ENCODE data around the gene SGMS1. TPM values are rescaled to one million over a fixed set of nuclear protein-coding genes. Genes with fewer than 3 reads are reported as not detected.
A peak's percentile ranks its signal among the peaks of the same experiment; 100 is the strongest.

SGMS1 gene
- total RNA-seq, 1 donor from 2014 or later, result 25.0 TPM

DNA sequence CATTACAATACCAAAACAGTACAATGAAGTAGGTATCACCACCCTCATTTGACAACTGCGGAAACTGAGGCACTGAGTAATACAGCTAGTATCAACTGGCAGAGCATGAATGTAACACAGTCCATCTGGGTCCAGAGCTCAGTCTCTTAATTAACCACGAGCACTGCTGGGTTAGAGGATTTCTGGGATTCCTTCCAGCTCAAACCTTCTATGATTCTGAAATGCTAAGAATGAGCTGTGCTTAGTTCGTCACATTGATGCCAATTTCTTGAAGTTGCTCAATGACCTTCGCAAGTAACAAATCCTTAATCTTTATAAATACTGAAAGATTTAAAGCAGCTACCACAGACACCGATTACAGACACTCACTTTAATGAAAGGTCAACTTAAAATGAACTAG is 62.5 kb downstream of the SGMS1 start:
- Mint-ChIP-seq H3K36me3 (ENCODE audit: insufficient read depth) (peaks cover 2% of the 10 kb centered on the region), H3K27me3 (no peaks in the 10 kb centered on the region), H3K27ac (no peak overlapping the region), H3K4me3 (ENCODE audit: low read depth) (no peak overlapping the region), H3K4me1 (ENCODE audit: low read depth) (peaks cover 34% of the 10 kb centered on the region), H3K9me3 (ENCODE audit: low read depth) (no peaks in the 10 kb centered on the region)
- TF ChIP-seq, protein P1, sequence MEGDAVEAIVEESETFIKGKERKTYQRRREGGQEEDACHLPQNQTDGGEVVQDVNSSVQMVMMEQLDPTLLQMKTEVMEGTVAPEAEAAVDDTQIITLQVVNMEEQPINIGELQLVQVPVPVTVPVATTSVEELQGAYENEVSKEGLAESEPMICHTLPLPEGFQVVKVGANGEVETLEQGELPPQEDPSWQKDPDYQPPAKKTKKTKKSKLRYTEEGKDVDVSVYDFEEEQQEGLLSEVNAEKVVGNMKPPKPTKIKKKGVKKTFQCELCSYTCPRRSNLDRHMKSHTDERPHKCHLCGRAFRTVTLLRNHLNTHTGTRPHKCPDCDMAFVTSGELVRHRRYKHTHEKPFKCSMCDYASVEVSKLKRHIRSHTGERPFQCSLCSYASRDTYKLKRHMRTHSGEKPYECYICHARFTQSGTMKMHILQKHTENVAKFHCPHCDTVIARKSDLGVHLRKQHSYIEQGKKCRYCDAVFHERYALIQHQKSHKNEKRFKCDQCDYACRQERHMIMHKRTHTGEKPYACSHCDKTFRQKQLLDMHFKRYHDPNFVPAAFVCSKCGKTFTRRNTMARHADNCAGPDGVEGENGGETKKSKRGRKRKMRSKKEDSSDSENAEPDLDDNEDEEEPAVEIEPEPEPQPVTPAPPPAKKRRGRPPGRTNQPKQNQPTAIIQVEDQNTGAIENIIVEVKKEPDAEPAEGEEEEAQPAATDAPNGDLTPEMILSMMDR (IDR thresholded peaks at IDR 0.05; ENCODE audit: unreplicated experiment), result no peak
- no peak for DNase-seq (ENCODE audit: low spot score, unreplicated experiment)

DNA sequence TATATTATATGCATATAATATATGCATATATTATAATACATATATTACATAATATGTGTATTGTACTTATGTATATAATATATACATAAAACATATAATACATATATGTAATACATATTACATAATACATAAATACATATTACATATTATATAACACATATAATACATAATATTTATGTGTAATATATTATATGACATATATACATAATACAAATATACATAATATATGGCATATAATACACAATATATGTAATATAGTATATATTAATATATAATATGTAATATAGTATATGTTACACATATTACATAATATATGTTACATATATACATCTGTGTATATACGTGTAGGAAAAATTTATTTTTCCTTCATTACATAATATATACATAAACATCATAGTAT is 63.4 kb downstream of the SGMS1 start:
- Mint-ChIP-seq H3K27ac (no peak overlapping the region), H3K4me3 (ENCODE audit: low read depth) (no peak overlapping the region), H3K4me1 (ENCODE audit: low read depth) (peaks cover 30% of the 10 kb centered on the region), H3K27me3 (no peaks in the 10 kb centered on the region), H3K36me3 (ENCODE audit: insufficient read depth) (peaks cover 2% of the 10 kb centered on the region), H3K9me3 (ENCODE audit: low read depth) (no peaks in the 10 kb centered on the region)
- DNase-seq (ENCODE audit: low spot score, unreplicated experiment), result no peak
- TF ChIP-seq, protein P1 (IDR thresholded peaks at IDR 0.05; ENCODE audit: unreplicated experiment), result no peak

DNA sequence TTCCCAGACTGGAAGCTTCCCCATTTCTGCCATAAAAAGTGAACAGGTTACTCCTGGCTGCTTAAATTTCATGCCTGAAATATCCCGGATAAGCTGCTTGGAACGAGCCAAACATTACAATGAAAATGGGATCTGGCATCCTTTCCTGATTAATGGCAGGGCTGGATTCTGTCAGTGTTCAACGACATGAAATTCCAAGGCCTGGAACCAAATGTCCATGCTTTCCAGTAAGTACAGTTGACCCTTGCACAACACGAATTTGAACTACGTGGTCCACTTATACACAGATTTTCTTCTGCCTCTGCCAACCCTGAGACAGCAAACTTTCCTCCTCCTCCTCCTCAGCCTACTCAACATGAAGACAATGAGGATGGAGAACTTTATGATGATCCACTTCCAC is 65.4 kb downstream of the SGMS1 start:
- no peaks in the 10 kb centered on the region for H3K27me3 Mint-ChIP-seq
- DNase-seq (ENCODE audit: low spot score, unreplicated experiment), result no peak
- peaks cover 17% of the 10 kb centered on the region for H3K4me1 Mint-ChIP-seq (ENCODE audit: low read depth)
- H3K4me3 Mint-ChIP-seq (ENCODE audit: low read depth), result no peak overlapping the region
- TF ChIP-seq, protein P1 (IDR thresholded peaks at IDR 0.05; ENCODE audit: unreplicated experiment), result no peak
- peaks cover 2% of the 10 kb centered on the region for H3K36me3 Mint-ChIP-seq (ENCODE audit: insufficient read depth)
- H3K9me3 Mint-ChIP-seq (ENCODE audit: low read depth), result no peaks in the 10 kb centered on the region
- no peak overlapping the region for H3K27ac Mint-ChIP-seq

DNA sequence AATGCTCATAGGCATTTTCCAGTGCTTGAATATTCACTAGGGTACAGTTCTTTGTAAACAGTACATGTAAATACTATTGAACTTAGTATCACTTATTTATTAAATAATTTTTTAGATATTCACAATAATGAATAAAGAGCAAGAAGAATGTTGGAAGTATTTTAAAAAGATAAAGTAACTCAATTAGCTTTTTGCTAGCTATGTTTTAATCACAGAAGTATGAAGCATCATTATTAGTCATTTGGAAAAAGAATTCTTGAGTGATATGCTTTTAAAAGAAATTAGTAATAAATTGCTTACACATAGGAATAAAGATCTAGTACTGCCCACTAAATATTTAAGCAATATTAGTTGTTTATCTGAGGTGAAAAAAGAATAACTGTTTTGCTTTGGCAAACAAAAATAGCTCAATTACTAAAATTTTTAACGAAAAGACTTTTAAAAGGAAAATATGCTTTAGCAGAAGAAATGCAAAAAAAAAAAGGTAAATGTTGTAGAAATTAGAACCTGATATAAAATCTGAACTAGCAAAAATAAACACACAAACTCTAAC is 66.5 kb downstream of the SGMS1 start:
- Mint-ChIP-seq H3K4me1 (ENCODE audit: low read depth) (peaks cover 18% of the 10 kb centered on the region), H3K27ac (no peak overlapping the region), H3K36me3 (ENCODE audit: insufficient read depth) (no peaks in the 10 kb centered on the region), H3K4me3 (ENCODE audit: low read depth) (no peak overlapping the region), H3K27me3 (no peaks in the 10 kb centered on the region), H3K9me3 (ENCODE audit: low read depth) (no peaks in the 10 kb centered on the region)
- DNase-seq (ENCODE audit: low spot score, unreplicated experiment), result no peak
- TF ChIP-seq, protein P1 (IDR thresholded peaks at IDR 0.05; ENCODE audit: unreplicated experiment), result no peak

DNA sequence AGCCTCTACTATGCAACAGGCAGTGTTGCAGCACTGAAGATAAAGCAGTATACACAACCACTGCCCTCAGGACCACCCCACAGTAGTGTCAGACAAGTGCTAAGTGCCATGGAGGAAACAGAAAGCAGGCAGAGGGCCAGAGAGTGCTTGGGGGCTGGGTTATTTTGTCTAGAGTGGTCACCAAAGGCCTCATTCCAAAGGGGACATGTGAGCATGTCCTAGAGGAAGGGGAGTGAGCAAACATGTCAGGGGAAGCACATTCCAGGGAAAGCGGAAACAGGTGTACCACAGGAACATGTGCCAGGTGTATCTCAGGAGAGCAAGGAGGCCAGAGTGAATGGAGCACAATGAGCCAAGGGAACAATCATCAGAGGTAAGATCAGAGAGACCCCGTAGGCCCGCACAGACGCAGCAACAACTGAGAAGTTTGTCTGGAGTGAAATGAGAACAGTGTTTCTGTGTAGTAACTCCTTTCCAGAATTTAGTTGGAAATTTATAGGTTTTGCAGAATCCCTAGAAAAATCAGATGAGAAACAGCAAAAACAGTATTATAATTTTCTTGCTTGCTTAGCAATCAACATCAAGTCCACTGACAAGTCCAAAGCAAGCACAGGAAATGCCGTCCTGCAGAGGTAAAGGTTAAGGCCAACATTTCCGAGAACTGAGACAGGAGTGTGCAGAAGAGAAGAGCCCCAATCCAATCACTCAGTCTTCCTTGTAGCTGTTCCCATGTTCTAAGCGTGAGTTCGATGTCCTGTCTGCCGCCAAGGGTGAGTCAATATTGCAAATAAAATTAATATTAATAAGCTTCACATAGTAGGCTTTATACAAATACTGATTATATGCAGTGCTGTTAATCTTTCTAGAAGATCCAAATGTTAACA is 67.3 kb downstream of the SGMS1 start:
- no peak for DNase-seq (ENCODE audit: low spot score, unreplicated experiment)
- Mint-ChIP-seq H3K27ac (peak overlapping the region; percentile 57), H3K4me1 (ENCODE audit: low read depth) (peaks cover 12% of the 10 kb centered on the region), H3K9me3 (ENCODE audit: low read depth) (no peaks in the 10 kb centered on the region), H3K36me3 (ENCODE audit: insufficient read depth) (no peaks in the 10 kb centered on the region), H3K27me3 (no peaks in the 10 kb centered on the region), H3K4me3 (ENCODE audit: low read depth) (no peak overlapping the region)
- TF ChIP-seq, protein P1 (IDR thresholded peaks at IDR 0.05; ENCODE audit: unreplicated experiment), result no peak

Measured in progenitor cell of endocrine pancreas (in vitro differentiated cells).